Measurements from ENCODE around the gene NKTR.

GRCh38 chr3:42674146-42674545, 73.7 kb downstream of the NKTR start:
- TF ChIP-seq CTCF (conservative IDR thresholded peaks at IDR 0.05; ENCODE audit: low read depth, low read length) (no peak), EZH2 (IDR thresholded peaks at IDR 0.05; ENCODE audit: borderline replicate concordance, low read depth, low read length, poor library complexity, severe bottlenecking) (no peak)

Measured in A673 (cell line).